ENCODE results near the gene ACYP1. TPM values are rescaled to one million over a fixed set of nuclear protein-coding genes. Genes with fewer than 3 reads are reported as not detected.

ACYP1 gene
- total RNA-seq, 2 experiments from 2014 or later, result 27.7 to 29.0 TPM

GRCh38 chr14:75040507-75040906, 23.3 kb downstream of the ACYP1 start:
- Mint-ChIP-seq H3K36me3 (peaks cover 9% of the 10 kb centered on the region), H3K4me1 (peaks cover 12% of the 10 kb centered on the region), H3K9me3 (no peaks in the 10 kb centered on the region), H3K4me3 (no peak overlapping the region), H3K27ac (no peak overlapping the region), H3K27me3 (no peaks in the 10 kb centered on the region)
- no peak for DNase-seq

DNA sequence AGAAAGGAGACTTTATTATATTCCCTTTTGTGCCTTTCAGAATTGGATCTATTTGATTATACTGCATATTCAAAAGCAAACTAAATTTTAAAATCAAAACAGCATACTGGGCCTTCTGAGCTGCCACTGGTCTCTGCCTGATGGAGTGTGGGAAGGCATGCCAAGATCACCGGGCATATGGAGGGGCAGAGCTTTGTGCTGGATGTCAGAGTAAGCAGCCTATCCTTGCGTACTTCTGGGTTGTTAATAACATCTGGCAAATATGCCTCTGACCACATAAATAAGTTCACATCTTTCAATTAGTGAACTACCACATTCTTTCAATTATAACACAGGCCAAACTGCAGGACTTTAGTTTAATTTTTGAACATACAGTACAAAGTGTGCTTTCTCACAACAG, 30.9 kb downstream of the ACYP1 start:
- DNase-seq, result no peak
- H3K9me3 Mint-ChIP-seq, result no peaks in the 10 kb centered on the region
- H3K27me3 Mint-ChIP-seq, result no peaks in the 10 kb centered on the region
- H3K27ac Mint-ChIP-seq, result no peak overlapping the region
- no peak overlapping the region for H3K4me3 Mint-ChIP-seq
- peaks cover 12% of the 10 kb centered on the region for H3K36me3 Mint-ChIP-seq
- H3K4me1 Mint-ChIP-seq, result no peaks in the 10 kb centered on the region

DNA sequence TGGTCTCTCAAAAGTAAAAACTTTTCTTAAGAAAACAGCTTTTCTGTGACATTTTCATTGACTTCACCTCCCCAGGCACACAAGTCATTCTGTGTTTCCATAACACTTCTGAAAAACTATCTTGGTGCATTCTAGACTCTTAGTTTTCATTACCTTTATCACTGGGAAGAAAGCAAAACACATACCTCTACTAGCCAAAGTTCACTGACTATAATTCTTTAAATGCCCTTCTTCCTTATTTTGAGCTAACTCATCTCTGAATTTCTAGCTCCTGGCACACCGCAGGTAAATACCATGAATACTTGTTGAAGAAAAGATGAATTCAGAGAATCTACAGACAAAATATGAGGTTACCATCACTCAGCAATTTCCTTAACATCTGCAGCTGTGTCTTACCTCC, 33.7 kb downstream of the ACYP1 start:
- Mint-ChIP-seq H3K36me3 (peaks cover 12% of the 10 kb centered on the region), H3K4me3 (no peak overlapping the region), H3K27me3 (no peaks in the 10 kb centered on the region), H3K27ac (no peak overlapping the region), H3K9me3 (no peaks in the 10 kb centered on the region), H3K4me1 (no peaks in the 10 kb centered on the region)
- no peak for DNase-seq

DNA sequence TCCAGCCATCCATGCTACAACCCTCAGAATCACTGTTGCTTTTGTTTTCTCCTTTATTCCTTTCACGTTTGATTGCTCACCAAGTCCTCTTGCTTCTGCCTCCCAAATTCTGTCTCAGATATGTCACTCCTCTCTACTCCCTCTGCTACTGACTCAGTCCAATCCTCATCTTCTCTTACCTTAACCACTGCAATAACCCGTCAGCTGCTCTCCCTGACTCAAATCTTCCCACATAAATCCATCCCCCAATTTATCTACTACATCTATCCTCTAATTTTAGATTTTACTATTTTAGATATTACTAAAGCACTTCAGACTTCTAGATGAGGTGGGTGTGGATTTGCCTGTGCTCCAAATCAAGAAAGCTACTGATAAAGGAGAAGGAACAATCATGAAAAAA, 37.9 kb downstream of the ACYP1 start:
- H3K9me3 Mint-ChIP-seq, result no peaks in the 10 kb centered on the region
- H3K36me3 Mint-ChIP-seq, result peaks cover 5% of the 10 kb centered on the region
- no peak for DNase-seq
- H3K4me1 Mint-ChIP-seq, result no peaks in the 10 kb centered on the region
- no peaks in the 10 kb centered on the region for H3K27me3 Mint-ChIP-seq
- no peak overlapping the region for H3K27ac Mint-ChIP-seq
- no peak overlapping the region for H3K4me3 Mint-ChIP-seq

- no peak overlapping the region for H3K27ac Mint-ChIP-seq
- H3K4me1 Mint-ChIP-seq, result no peaks in the 10 kb centered on the region
- H3K36me3 Mint-ChIP-seq, result peaks cover 5% of the 10 kb centered on the region
- no peaks in the 10 kb centered on the region for H3K9me3 Mint-ChIP-seq
- no peaks in the 10 kb centered on the region for H3K27me3 Mint-ChIP-seq
- no peak overlapping the region for H3K4me3 Mint-ChIP-seq
- DNase-seq, result no peak
These were observed 38.7 kb downstream of the ACYP1 start for GRCh38 chr14:75025082-75025481.

DNA sequence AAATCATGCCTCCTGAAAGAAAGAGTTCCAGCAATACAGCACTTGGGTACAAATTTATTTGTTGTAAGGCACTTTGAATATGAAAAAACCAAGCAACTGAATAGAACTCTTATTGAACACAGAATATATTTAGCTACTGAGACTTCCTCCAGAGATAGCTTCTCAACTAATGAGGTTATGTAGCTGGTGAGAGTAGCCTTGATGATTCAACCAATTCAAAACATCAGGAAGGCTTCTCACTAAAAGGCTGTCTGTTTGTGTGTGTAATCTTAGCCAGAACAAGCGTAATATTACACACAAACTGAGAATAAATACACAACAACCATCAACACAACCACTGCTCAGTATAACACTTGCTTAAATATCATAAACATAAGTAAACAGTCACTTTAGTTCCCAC, 40.7 kb downstream of the ACYP1 start:
- no peaks in the 10 kb centered on the region for H3K9me3 Mint-ChIP-seq
- H3K4me1 Mint-ChIP-seq, result no peaks in the 10 kb centered on the region
- H3K27ac Mint-ChIP-seq, result no peak overlapping the region

GRCh38 chr14:75022655-75023054, 41.2 kb downstream of the ACYP1 start:
- H3K4me1 Mint-ChIP-seq, result no peaks in the 10 kb centered on the region
- no peaks in the 10 kb centered on the region for H3K9me3 Mint-ChIP-seq
- no peaks in the 10 kb centered on the region for H3K27me3 Mint-ChIP-seq
- DNase-seq, result peak; percentile 10
- H3K4me3 Mint-ChIP-seq, result no peak overlapping the region
- H3K27ac Mint-ChIP-seq, result no peak overlapping the region
- peaks cover 9% of the 10 kb centered on the region for H3K36me3 Mint-ChIP-seq

More for the DNA sequence above, 40.7 kb downstream of the ACYP1 start:
- H3K4me3 Mint-ChIP-seq, result no peak overlapping the region
- DNase-seq, result no peak
- peaks cover 9% of the 10 kb centered on the region for H3K36me3 Mint-ChIP-seq
- H3K27me3 Mint-ChIP-seq, result no peaks in the 10 kb centered on the region

DNA sequence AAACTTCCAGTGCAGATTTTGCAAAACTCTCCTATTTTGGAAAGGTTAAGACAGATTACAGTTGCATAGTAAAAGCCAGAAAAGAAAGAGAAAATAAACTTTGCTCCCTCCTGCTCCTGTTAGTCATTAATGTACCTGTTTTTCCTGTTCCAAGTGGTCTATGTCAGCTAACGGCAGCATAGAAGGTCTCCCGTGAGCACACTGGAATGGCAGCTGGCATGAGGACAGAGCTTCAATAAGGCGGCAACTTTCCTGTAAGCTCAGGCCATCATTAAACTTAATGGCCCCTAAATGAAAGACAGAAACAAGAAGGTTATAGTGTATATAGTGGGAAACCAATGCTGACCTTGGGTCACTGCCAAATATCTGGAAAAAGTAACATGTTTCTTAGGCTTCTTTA, 45.1 kb downstream of the ACYP1 start:
- Mint-ChIP-seq H3K9me3 (no peaks in the 10 kb centered on the region), H3K4me3 (no peak overlapping the region), H3K4me1 (no peaks in the 10 kb centered on the region), H3K27ac (no peak overlapping the region), H3K27me3 (no peaks in the 10 kb centered on the region), H3K36me3 (peaks cover 15% of the 10 kb centered on the region)
- no peak for DNase-seq

GRCh38 chr14:75016815-75017214, 47.0 kb downstream of the ACYP1 start:
- Mint-ChIP-seq H3K4me3 (no peak overlapping the region), H3K27ac (no peak overlapping the region), H3K4me1 (peaks cover 8% of the 10 kb centered on the region), H3K27me3 (no peaks in the 10 kb centered on the region), H3K9me3 (no peaks in the 10 kb centered on the region), H3K36me3 (peaks cover 15% of the 10 kb centered on the region)
- no peak for DNase-seq

DNA sequence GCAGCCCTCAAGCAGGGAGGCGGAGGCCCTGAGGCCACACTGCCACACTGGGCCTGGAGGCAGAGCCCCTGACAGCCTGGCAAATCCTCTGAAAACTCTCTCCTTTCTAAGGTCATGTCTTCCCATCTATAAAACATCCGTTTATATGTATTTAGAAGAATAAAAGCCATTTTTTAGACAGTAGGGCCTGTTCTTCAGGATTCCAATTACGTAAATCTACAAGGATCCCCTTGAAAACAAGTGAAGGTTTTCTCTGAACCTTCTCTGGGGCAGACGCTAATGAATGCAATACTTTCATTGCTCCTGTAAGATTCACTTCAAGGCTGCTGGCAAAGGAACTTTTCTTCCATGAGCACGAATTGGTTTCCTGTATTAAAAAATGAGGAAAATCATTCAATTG, 48.3 kb downstream of the ACYP1 start:
- peaks cover 21% of the 10 kb centered on the region for H3K4me1 Mint-ChIP-seq
- DNase-seq, result no peak
- no peaks in the 10 kb centered on the region for H3K27me3 Mint-ChIP-seq
- no peaks in the 10 kb centered on the region for H3K9me3 Mint-ChIP-seq
- H3K27ac Mint-ChIP-seq, result no peak overlapping the region
- H3K36me3 Mint-ChIP-seq, result peaks cover 15% of the 10 kb centered on the region
- no peak overlapping the region for H3K4me3 Mint-ChIP-seq

DNA sequence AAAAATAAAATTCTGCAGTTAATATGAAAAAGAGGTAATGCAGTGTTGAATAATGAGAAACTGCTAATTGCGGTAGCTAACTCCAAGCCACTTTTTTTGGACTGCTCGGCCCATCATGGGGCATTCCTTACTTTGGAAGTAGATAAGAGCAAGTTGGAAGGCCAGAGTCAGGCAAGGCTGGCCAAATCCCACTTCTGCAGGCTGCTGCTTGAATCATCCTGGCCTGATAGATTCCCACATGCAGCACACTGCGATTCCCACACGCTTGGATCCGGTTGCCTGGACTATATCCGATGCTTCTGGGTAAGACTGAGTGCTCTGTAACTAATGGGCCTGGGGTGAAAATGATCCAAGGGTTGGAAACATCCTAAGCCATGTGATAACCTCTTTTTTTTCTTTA, 50.5 kb downstream of the ACYP1 start:
- Mint-ChIP-seq H3K36me3 (peaks cover 14% of the 10 kb centered on the region), H3K4me3 (no peak overlapping the region), H3K27me3 (no peaks in the 10 kb centered on the region), H3K4me1 (peaks cover 27% of the 10 kb centered on the region), H3K9me3 (no peaks in the 10 kb centered on the region), H3K27ac (no peak overlapping the region)
- no peak for DNase-seq

DNA sequence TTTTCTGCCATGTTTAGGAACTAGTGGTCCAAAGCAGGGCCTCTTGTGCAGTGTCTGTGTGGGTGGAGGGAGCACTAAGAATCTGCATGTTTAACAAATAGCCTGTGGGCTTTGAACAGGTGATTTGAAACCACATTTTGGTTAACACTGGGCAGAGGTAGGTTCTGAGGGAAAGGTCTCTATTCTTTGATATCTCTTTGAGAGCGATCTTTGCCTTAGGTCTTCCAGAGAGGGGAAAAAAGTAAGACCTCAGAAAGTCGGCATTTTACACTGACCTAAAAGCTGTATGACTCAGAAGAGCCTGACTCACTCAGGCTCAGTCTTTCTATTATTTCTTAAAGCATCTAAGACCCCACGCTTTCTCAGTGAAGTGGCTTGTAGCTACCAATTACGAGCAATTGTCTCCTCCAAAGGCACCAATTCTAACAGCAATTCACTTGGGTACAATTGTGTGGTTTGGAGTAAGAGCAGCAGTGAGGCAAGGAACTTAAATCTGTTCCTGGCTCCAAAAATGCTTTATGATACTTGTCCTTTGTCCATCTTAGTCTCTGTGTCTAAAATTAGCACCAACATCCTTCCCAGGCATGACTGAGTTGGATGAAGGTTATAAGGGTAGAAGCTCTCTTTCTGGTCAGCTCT, 52.3 kb downstream of the ACYP1 start:
- Mint-ChIP-seq H3K4me3 (no peak overlapping the region), H3K4me1 (peaks cover 33% of the 10 kb centered on the region), H3K27me3 (no peaks in the 10 kb centered on the region), H3K9me3 (no peaks in the 10 kb centered on the region), H3K27ac (peak overlapping the region; percentile 78), H3K36me3 (peaks cover 20% of the 10 kb centered on the region)
- peak; percentile 47 for DNase-seq

- DNase-seq, result no peak
- Mint-ChIP-seq H3K4me1 (peaks cover 34% of the 10 kb centered on the region), H3K9me3 (no peaks in the 10 kb centered on the region), H3K27ac (peak overlapping the region; percentile 78), H3K36me3 (peaks cover 27% of the 10 kb centered on the region), H3K4me3 (no peak overlapping the region), H3K27me3 (no peaks in the 10 kb centered on the region)
These were observed 53.2 kb downstream of the ACYP1 start for GRCh38 chr14:75010472-75011093.

- Mint-ChIP-seq H3K4me1 (peaks cover 46% of the 10 kb centered on the region), H3K9me3 (no peaks in the 10 kb centered on the region), H3K27me3 (no peaks in the 10 kb centered on the region), H3K4me3 (no peak overlapping the region), H3K36me3 (peaks cover 33% of the 10 kb centered on the region), H3K27ac (no peak overlapping the region)
- no peak for DNase-seq
These were observed 54.6 kb downstream of the ACYP1 start for GRCh38 chr14:75009176-75009575.

DNA sequence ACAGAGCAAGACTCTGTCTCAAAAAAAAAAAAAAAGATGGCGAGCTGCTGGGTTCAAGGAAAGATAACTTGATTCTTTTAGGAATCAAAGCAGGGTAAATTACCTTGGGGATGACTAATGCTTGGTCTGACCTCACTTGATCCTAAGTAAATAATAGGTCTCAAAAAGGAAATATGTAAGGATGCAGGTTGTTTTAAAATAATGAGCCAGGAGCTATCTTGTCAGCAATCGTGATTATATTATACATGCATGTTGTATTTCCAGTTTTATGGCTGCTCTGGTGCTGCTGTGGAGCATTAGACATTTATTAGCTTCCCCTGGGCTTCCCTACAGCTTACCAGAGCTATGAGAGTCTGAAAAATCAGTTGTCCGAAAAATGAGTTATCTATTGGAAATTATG, 58.5 kb downstream of the ACYP1 start:
- peaks cover 32% of the 10 kb centered on the region for H3K36me3 Mint-ChIP-seq
- H3K27ac Mint-ChIP-seq, result no peak overlapping the region
- no peak for DNase-seq
- H3K9me3 Mint-ChIP-seq, result no peaks in the 10 kb centered on the region
- H3K4me3 Mint-ChIP-seq, result no peak overlapping the region
- peaks cover 36% of the 10 kb centered on the region for H3K4me1 Mint-ChIP-seq
- no peaks in the 10 kb centered on the region for H3K27me3 Mint-ChIP-seq

Data from activated naive CD8-positive, alpha-beta T cell treated with anti-CD3 and anti-CD28 coated beads for 36 hours (primary cell).